ENCODE results near the gene PRDX1.
"Not testable (repeated sequence)": the region's sequence is repeated elsewhere in the genome, so short reads cannot be mapped to it uniquely, and the experiment has no call there.

PRDX1 gene

DNA sequence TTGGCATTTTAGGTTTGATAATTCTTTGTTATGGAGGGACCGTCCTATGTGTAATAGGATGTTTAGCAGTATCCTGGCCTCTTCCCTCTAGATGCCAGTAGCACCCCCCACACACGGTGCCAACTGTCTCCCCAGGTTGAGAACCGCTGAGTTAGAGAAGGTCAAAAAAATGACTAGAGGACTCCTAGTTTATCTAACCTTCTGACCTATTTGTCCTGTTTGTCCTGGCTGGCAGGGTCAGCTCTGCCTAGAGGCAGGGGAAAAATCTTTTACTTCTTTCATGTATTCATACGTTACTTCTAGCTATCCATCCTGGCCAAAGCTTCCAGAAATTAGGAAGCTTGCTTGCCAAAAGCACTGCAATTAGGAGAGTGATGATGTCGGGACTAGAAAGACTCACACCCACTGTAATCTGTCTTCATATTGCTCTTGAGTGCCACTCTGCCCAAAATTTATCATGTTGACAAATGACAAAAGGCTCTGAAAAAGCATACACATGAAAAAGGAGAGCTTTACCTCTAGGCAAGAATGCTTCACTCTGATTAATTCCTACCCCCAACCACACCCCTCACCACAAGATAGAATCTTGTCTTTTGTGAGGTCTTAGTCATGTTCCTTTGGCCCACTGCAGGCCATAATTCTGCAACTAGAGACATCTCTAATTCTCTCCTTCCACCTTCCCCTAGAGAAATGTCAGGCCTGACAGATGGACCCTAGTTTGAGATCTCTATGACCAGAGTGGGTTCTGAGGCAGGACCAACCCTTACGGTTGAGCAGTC lies 14.5 kb upstream of the PRDX1 start:
- no peak for DNase-seq

DNA sequence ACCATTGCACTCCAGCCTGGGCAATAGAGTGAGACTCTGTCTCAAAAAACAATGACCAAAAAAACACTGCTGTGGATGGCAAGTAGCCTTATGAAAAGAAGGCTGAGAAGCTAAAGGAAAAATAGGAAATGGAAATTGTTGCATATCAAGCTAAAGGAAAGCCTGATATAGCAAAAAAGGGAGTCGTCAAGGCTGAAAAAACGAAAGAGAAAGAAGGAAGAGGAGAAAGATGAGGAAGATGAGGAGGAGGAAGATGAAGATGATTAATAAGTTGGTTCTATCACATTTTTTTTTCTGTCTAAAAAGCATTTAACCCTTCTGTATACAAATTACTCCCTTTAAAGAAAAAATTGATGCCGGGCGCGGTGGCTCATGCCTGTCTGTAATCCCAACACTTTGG lies 10.2 kb upstream of the PRDX1 start:
- DNase-seq = no peak

DNA sequence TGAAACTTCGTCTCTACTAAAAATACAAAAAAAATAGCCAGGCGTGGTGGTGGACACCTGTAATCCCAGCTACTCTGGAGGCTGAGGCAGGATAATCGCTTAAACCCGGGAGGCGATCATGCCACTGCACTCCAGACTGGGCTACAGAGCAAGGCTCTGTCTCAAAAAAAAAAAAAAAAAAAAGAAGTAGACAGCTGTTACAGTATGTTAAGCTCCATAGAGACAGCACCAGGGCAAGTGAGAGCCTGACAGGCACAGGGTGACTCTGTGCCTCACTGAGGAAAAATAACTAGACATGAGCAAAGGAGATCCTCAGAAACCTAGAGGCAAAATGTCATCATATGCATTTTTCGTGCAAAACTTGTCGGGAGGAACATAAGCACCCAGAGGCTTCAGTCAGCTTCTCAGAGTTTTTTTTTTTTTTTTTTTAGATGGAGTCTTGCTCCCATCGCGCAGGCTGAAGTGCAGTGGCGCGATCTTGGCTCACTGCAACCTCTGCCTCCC lies 9.0 kb upstream of the PRDX1 start:
- DNase-seq = no peak

DNA sequence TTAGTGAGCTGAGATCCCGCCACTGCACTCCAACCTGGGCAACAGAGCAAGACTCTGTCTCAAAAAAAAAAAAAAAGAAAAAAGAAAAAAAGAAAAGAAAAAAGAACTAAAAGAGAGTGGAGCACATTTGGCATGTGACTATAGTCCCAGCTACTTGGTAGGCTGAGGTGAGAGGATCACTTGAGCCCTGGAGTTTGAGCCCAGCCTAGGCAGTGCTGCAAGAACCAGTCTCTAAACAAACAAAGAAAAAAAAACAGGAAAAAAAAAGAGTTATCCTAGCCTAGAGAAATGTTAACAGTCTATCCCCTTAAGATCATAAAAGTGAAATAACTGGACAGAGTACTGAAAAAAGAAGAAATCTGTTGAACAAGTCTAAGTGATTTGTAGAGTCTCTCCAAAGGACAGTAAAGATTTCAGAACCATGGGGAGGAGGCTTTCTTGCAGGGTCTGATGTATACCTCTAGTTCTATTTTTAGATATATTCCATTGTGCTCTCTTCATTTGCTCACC lies 4.5 kb upstream of the PRDX1 start:
- DNase-seq = no peak

DNA sequence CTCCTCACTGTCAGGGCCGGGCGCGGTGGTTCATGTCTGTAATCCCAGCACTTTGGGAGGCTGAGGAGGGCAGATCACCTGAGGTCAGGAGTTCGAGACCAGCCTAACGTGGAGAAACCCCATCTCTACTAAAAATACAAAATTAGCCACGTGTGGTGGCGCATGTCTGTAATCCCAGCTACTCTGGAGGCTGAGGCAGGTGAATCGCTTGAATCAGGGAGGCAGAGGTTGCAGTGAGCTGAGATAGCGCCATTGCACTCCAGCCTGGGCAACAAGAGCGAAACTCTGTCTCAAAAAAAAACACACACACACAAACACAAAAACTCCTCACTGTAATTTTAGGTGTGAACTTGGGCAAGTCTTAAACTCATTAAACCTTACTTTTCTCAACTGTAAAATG lies 2.3 kb upstream of the PRDX1 start:
- DNase-seq = not testable (repeated sequence)

DNA sequence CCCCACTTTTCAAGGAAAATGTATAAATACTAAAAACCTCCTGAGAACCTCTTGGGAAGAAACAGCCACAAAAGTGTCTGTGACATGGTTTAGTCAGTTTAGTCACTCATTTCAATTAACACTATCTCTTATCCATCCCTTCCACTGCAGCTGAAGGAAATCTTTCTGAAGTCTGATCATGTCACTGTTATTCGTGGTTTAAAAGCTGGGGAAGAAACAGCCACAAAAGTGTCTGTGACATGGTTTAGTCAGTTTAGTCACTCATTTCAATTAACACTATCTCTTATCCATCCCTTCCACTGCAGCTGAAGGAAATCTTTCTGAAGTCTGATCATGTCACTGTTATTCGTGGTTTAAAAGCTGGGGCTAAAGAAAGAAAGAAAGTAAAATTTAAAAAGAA lies 1.8 kb upstream of the PRDX1 start:
- not testable (repeated sequence) for DNase-seq

DNA sequence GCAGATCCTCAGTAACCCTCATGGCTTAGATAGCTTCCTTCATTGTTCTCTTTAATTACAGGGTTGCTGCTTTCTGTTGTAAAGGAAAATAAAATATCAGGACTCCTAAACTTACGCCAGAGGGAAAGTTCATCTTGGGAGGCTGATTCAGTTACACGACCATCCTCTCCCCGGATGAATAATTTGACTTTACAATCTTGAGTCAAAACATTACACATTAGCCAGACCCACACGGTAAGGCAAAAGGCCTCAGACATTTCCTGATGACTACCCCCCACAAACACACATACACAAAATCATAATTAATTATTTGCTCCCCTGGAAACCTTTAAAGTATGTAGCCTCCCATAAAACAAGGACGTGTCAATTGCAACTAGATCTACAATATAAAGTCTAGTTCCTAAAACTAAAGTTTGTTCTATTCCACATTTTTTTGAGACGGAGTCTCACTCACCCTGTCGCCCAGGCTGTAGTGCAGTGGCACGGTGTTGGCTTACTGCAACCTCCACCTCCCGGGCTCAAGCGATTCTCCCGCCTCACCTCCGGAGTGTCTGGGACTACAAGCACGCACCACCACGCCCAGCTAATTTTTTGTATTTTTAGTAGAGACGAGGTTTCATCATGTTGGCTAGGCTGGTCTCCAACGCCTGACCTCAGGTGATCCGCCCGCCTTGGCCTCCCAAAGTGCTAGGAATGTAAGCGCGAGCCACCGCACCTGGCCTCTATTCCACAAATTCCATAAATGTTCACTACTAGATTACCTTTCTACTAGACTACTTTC lies 830 bp upstream of the PRDX1 start:
- no peak for DNase-seq

DNA sequence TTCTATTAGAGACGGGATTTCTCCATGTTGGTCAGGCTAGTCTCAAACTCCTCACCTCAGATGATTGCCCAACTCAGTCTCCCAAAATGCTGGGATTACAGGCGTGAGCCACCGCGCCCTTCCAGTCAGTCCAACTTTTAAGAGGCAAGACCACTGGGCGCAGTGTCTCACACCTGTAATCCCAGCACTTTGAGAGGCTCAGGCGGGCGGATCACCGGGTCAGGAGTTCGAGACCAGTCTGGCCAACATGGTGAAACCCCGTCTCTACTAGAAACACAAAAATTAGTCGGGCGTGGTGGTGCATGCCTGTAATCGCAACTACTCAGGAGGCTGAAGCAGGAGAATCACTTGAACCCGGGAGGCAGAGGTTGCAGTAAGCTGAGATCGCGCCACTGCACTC lies 1.9 kb downstream of the PRDX1 start:
- DNase-seq = not testable (repeated sequence)

DNA sequence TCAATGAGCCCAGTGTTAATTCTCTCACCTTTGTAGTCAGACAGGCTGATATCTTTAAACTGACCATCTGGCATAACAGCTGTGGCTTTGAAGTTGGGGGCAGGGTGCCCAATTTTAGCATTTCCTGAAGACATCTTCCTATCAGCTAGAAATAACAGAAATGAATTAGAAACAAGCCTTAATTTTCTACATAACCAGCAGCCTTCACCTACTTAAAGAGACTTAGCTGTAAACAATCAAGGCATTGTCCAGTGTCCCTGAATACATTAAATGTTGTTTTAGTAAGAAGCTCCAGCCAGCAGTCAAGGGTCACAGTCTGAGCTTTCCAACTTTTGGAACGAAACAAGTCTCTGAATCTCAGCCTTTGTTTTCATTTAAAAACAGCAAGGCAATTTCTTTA lies 2.8 kb downstream of the PRDX1 start:
- DNase-seq = no peak

DNA sequence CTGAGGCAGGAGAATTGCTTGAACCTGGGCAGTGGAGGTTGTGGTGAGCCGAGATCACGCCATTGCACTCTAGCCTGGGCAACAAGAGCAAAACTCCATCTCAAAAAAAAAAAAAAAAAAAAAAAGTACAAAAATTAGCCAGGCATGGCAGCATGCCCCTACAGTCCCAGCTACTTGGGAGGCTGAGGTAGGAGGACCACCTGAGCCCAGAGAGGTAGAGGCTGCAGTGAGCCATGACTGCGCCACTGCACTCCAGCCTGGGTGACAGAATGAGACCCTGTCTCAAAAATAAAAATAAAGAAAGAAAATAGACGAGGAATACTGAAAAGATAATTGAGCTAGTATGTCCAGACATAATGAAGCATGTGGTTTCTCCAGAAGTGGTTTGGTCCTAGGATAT lies 3.3 kb downstream of the PRDX1 start:
- not testable (repeated sequence) for DNase-seq

DNA sequence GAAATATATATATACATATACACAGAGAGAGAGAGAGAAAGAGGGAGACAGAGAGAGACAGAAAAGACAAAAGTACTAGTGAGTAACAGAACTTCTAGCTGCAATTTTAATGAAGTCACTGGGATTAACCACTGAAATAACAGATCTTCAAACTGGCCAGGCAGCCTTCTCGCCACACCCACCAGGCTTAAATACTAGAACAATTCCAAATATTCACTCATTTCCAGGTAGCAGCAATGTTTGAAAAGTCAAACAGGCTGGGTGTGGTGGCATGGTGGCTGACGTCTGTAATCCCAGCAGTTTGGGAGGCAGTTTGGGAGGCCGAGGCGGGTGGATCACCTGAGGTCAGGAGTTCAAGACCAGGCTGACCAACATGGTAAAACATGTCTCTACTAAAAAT lies 5.2 kb downstream of the PRDX1 start:
- DNase-seq = no peak

DNA sequence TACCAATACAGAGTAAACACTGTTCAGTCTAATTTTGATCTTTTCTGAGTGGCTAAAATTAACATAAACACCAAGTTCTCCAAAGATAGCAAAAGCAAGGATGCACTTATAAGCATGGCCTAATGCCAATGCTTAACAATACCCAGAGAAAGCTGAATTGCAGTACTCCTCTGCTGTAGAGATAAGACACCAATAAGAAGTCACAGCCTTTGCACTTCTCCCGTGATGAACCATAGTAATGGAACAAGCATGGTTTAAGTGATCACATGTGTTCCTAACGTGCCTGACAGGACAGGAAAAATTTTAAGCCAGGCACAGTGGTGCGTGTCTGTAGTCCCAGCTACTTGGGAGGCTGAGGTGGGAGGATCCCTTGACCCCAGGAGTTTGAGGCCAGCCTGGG lies 5.6 kb downstream of the PRDX1 start:
- DNase-seq = no peak

DNA sequence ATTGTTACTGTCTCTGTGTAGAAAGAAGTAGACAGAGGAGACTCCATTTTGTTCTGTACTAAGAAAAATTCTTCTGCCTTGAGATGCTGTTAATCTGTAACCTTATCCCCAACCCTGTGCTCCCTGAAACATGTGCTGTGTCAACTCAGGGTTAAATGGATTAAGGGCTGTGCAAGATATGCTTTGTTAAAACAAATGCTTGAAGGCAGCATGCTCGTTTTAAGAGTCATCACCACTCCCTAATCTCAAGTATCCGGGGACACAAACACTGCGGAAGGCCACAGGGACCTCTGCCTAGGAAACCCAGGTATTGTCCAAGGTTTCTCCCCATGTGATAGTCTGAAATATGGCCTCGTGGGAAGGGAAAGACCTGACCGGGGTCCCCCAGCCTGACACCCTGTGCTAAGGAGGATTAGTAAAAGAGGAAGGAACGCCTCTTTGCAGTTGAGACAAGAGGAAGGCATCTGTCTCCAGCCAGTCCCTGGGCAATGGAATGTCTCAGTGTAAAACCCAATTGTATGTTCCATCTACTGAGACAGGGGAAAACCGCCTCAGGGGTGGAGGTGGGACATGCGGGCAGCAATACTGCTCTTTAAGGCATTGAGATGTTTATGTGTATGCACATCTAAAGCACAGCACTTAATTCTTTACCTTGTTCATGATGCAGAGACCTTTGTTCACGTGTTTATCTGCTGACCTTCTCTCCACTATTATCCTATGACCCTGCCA lies 8.0 kb downstream of the PRDX1 start:
- not testable (repeated sequence) for DNase-seq

DNA sequence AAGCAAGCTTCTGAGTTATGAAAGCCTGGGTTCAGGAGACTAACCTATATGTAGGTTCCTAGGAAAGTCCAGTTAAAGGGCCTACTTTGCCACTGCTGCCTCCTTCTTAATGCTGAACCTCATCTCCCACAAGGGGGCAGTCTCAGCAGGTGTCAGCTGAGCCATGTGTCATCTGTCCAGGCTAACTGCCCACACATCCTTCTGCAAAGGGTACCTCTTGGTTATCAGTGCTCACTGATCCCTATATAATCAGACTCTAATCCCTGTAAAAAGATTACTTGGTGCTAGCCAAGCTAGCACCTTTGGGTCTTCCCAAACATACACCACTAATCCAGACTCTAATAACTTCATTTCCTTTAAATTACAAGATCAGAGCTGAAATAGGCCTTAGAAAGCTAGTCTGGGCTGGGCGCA lies 9.0 kb downstream of the PRDX1 start:
- DNase-seq = peak; percentile 46

DNA sequence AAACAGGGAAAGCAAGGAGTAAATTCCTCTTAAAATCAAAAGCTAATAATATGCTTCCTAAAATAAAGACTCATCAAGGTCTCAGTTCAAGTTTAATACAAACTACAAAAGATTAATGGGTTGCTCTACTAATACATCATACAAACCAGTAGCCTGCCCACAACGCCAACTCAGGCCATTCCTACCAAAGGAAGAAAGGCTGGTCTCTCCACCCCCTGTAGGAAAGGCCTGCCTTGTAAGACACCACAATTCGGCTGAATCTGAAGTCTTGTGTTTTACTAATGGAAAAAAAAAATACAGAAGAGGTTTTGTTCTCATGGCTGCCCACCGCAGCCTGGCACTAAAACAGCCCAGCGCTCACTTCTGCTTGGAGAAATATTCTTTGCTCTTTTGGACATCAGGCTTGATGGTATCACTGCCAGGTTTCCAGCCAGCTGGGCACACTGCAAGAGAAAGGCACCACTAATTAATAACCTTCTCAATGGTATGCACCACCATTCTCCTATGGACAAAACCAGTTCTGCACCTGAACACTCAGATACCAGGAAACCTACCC lies 10.6 kb downstream of the PRDX1 start:
- DNase-seq = no peak

DNA sequence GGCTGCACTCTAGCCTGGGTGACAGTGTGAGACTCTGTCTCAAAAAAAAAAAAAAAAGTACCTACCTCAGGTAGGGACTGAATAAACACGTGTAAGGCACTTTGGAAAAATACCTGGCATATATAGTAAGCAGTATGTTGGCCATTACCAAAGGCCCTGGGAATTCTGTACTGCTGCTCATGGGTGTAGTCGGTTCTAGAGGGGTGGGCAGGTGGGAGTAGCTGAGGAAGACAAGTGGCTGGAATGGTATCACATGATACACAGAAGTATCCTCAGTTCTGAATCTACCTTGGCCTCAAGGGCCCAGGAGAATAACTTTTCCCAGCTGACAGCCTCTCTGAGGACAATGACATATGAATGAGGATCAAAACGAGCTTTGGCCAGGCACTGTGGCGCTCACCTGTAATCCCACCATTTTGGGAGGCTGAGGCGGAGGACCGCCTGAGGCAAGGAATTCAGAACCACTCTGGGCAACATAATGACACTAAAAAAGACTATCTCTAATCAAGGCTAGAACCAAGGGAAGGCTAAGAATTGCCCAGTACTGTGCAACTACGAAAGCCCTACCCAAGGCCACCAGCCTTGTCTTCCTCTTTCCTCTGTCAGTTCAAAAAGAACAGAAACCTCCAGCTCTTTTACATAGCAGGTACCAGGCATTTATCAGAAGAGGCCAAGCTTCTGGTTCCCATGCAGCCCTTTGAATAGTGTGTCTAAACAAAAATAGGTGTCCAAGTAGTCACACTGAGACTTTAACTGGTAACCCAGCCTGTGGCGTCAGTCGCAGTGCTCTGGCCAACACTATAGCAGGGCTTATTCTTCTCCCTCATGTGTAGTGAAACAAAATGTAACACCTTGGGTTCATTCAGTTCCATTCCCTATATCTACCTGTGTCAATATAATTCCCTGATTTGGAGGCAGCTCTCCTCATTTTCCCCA lies 11.4 kb downstream of the PRDX1 start:
- no peak for DNase-seq

DNA sequence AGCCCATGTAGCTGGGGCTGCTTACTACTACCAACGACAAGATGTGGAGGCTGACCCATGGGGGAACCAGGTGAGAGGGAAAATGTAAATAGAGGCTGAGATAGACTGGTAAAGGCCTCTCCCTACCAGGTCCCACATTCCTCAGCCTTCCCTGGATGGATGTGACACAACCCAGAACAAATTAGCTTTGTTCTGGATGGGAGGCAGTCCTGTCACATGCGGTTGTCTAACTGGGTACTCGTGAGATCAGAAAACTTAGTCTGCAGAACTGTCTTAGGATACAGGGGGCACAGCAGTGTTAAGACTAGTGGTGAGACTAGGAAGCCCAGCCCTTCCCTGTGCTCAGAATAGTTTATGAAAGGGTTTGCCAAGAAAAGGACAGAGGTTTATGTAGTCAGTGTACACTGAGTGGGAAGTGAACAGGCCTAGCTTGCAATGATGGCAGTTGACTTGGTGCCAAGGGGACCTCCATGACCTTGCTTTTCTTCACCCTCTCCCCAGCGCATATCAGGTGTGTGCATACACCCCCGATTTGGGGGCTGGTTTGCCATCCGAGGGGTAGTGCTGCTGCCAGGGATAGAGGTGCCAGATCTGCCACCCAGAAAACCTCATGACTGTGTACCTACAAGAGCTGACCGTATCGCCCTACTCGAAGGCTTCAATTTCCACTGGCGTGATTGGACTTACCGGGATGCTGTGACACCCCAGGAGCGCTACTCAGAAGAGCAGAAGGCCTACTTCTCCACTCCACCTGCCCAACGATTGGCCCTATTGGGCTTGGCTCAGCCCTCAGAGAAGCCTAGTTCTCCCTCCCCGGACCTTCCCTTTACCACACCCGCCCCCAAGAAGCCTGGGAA lies 13.2 kb downstream of the PRDX1 start:
- no peak for DNase-seq

DNA sequence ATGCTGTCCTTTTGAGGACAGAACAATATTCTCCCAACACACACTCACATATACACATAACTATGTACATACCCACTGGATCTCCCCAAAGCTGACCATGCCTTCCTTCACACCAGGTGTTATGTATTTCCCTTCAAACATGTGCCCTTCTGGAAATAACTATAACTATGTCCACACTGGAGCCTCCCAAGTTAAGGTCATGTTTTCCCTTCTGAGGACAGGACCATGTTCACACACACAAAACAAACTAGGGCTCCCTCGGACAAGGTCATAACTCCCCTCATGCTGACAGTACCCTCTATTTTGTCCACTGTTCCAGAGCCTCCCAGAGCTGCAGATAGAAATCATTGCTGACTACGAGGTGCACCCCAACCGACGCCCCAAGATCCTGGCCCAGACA lies 13.8 kb downstream of the PRDX1 start:
- no peak for DNase-seq

DNA sequence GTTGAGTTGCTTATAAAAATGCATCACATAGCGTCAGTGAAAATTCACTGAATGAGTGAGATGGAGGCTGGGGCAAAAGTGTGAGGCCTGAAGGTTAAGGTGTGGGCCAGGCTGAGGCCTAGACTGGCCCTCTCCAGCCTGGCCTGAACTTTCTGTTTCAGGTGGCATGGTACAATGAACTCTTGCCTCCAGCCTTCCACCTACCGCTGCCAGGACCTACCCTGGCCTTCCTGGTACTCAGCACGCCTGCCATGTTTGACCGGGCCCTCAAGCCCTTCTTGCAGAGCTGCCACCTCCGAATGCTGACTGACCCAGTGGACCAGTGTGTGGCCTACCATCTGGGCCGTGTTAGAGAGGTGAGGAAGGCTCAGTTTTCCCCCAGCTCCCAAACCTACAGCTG lies 14.5 kb downstream of the PRDX1 start:
- no peak for DNase-seq

DNA sequence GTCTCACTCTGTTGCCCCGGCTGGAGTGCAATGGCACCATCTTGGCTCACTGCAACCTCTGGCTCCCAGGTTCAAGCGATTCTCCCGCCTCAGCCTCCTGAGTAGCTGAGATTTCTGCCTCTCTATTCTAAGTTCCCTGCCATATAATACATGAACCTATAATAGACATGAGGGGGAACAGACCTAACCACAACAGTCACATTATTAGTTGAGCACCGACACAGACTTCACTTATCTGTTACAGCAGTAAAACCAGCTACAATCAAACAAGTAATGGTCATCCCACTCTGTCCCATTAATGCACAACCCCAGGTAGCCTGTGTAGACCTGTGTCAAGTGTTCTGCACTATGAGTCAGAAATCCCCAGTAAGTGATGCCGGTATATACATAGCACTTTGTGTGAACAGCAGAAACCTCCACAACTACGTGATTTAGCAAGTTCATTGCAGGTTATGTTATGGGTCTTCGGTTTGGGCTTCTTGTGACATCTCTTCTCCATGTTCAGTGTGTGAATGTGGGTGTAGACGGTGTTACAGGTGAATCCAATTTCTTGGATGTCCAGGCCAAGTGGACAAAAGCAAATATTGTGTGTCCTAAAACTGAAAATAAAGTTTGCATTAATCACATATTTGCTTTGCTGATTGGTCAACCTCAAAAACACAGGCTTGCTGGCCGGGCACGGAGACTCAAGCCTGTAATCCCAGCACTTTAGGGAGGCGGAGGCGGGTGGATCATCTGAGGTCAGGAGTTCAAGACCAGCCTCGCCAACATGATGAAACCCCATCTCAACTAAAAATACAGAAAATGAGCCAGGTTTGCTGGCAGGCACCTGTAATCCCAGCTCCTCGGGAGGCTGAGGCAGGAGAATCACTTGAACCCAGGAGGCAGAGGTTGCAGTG lies 18.0 kb downstream of the PRDX1 start:
- no peak for DNase-seq

Data from NCI-H2081 treated with DMSO at 0.1 percent for 48 hours (cell line).